Stomach smooth muscle (tissue), 2 donors: ENCODE data around the gene SCD5.

ENCODE experiments used
- H3K27ac ChIP-seq: one replicate; pipeline ENCODE4 v1.7.0; 2013; ENCODE audit warnings: mild to moderate bottlenecking, low read length, inconsistent platforms
- H3K27me3 ChIP-seq, 2 donors: one replicate each; pipeline ENCODE4 v1.7.0; 2013; ENCODE audit warnings: low read length in 2 of 2; ENCODE audit not compliant: insufficient read depth in 2 of 2, control insufficient read depth in 1 of 2
- H3K36me3 ChIP-seq, 2 donors: one replicate each; pipeline ENCODE4 v1.7.0; 2013; ENCODE audit warnings: low read length in 2 of 2; ENCODE audit not compliant: control insufficient read depth in 2 of 2, insufficient read depth in 2 of 2
- H3K4me1 ChIP-seq: one replicate; pipeline ENCODE4 v1.7.0; 2013; ENCODE audit warnings: low read length; ENCODE audit not compliant: control insufficient read depth, insufficient read depth
- H3K4me3 ChIP-seq, 2 donors: one replicate each; pipeline ENCODE4 v1.7.0; 2013; ENCODE audit warnings: low read length in 2 of 2
- H3K9ac ChIP-seq, 2 donors: one replicate each; pipeline ENCODE4 v1.7.0; 2013; ENCODE audit warnings: low read length in 2 of 2, mild to moderate bottlenecking in 1 of 2
- H3K9me3 ChIP-seq, 2 donors: one replicate each; pipeline ENCODE4 v1.7.0; 2013; ENCODE audit warnings: low read length in 2 of 2; ENCODE audit not compliant: control insufficient read depth in 2 of 2
- donor health status: healthy.
- donor health status: Pancreatic carcinoma.

SCD5 gene

GRCh38 chr4:82747686-82748575 lies 50.7 kb downstream of the SCD5 start:
- Histone ChIP-seq H3K4me1 (peaks cover under 1% of the 10 kb centered on the region), H3K9me3 (no peaks in the 10 kb centered on the region), H3K27me3 (no peaks in the 10 kb centered on the region), H3K9ac (no peak overlapping the region), H3K4me3 (no peak overlapping the region), H3K27ac (no peak overlapping the region), H3K36me3 (no peaks in the 10 kb centered on the region)

DNA sequence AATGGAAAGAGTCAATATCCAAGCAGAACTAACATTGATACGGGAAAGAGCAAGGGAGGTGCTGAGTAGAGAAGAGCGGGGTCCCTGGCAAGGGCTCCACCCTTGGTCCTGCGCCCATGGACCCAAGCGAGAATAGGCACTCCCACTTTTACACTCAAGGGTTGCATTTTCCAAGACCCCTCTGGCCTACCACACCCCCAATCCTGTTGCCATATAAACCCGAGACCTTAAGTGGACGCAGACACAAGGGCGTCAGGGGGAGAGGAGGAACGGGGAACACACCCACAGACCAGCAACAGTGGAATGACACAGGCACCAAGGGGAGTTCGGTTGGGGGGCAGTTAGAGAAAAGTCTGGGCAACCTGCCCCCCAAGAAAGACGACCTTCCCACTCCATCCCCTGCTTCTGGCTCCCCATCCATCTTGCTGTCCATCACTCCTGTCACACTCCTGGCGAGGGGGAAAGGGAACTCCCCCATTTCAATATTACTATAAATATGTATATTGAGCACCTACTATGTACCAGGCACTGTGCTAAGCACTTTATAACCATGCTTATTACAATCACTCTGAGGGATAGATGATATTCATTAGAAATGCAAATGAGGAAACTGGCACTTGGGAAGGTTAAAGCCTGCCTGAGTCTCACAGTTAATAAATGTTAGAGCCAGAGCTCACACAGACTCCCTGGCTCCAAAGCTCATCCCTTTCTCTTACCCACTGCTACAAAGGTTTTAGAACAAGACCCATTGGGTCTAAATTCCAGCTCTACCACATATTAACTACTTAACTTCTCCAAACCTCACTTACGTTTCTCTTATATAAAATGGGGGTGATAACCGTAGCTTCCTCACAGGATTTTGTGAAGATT lies 51.7 kb downstream of the SCD5 start:
- Histone ChIP-seq H3K36me3 (no peaks in the 10 kb centered on the region), H3K4me1 (no peaks in the 10 kb centered on the region), H3K27me3 (no peaks in the 10 kb centered on the region), H3K9me3 (no peaks in the 10 kb centered on the region), H3K27ac (no peak overlapping the region), H3K4me3 (no peak overlapping the region), H3K9ac (no peak overlapping the region)

- Histone ChIP-seq H3K9ac (no peak overlapping the region), H3K4me1 (no peaks in the 10 kb centered on the region), H3K36me3 (no peaks in the 10 kb centered on the region), H3K27ac (no peak overlapping the region), H3K4me3 (no peak overlapping the region), H3K27me3 (no peaks in the 10 kb centered on the region), H3K9me3 (no peaks in the 10 kb centered on the region)
Measured at GRCh38 chr4:82745173-82745842, 53.3 kb downstream of the SCD5 start.

DNA sequence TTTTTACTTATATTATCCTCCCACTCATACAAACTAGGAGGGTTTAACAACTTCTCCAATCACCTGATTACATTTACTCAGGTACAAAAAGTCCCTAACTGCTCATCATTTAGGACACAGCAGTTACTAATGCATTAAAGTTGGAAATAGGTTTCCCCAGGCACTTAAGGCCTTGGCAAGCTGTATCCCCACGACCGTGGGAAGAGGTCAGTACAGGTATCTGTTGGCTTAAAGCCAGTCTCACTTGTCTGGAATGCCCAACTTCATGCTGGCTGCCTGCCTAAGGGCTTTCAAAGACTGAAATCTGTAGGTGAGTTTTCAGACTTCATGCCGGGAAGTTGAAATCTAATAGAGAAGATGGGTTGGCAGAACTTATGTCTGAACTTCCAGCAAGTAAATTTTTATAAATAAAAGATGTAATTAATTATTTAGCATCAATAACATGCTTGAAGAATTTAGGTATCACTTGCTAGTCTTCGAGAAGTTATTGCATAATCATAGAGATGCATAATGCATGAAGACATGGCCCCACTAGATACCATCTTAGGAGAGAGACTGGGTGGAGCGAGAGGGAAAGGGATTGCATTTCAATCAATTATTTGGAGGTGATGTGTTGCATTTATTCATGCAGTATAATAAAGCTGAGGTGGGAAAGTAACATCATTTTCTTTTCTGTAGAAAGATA lies 54.2 kb downstream of the SCD5 start:
- no peak overlapping the region for H3K4me3 ChIP-seq
- no peak overlapping the region for H3K27ac ChIP-seq
- H3K9ac ChIP-seq = no peak overlapping the region
- no peaks in the 10 kb centered on the region for H3K27me3 ChIP-seq
- H3K4me1 ChIP-seq = no peaks in the 10 kb centered on the region
- no peaks in the 10 kb centered on the region for H3K9me3 ChIP-seq
- peaks cover 0 to under 1% of the 10 kb centered on the region in 2 donors for H3K36me3 ChIP-seq

GRCh38 chr4:82741188-82741587 lies 57.4 kb downstream of the SCD5 start:
- Histone ChIP-seq H3K36me3 (peaks cover 0 to 3% of the 10 kb centered on the region in 2 donors), H3K9me3 (no peaks in the 10 kb centered on the region), H3K27ac (no peak overlapping the region), H3K27me3 (no peaks in the 10 kb centered on the region), H3K9ac (no peak overlapping the region), H3K4me3 (no peak overlapping the region), H3K4me1 (no peaks in the 10 kb centered on the region)

- Histone ChIP-seq H3K4me1 (no peaks in the 10 kb centered on the region), H3K9ac (no peak overlapping the region), H3K36me3 (peaks cover 0 to 3% of the 10 kb centered on the region in 2 donors), H3K9me3 (no peaks in the 10 kb centered on the region), H3K27ac (no peak overlapping the region), H3K27me3 (no peaks in the 10 kb centered on the region), H3K4me3 (no peak overlapping the region)
Measured at GRCh38 chr4:82739287-82740190, 59.1 kb downstream of the SCD5 start.

DNA sequence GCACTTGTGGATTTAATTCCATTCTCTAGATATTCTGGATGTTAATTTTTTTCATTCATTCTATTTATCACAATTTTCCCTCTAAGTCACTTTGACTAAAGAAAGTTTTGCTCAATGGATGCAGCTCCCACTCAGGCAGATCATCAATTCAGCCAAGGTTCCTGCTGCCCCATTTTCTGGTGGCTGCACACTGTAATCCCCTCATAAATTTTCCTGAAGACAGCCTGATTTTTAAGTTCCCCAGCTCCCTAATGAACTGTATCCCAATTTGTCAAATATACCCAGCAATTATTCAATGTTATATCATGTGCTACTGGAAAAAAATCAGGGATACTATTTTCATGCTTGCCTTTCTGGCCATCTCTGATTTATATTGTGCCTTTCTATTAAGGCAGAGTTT lies 61.2 kb downstream of the SCD5 start:
- Histone ChIP-seq H3K4me1 (peaks cover 1% of the 10 kb centered on the region), H3K9ac (no peak overlapping the region), H3K4me3 (no peak overlapping the region), H3K27me3 (no peaks in the 10 kb centered on the region), H3K36me3 (peaks cover 0 to 3% of the 10 kb centered on the region in 2 donors), H3K9me3 (no peaks in the 10 kb centered on the region), H3K27ac (no peak overlapping the region)

- Histone ChIP-seq H3K9ac (no peak overlapping the region), H3K36me3 (no peaks in the 10 kb centered on the region), H3K27me3 (no peaks in the 10 kb centered on the region), H3K27ac (no peak overlapping the region), H3K9me3 (no peaks in the 10 kb centered on the region), H3K4me1 (peaks cover 11% of the 10 kb centered on the region), H3K4me3 (no peak overlapping the region)
Measured at GRCh38 chr4:82733636-82734035, 65.0 kb downstream of the SCD5 start.

DNA sequence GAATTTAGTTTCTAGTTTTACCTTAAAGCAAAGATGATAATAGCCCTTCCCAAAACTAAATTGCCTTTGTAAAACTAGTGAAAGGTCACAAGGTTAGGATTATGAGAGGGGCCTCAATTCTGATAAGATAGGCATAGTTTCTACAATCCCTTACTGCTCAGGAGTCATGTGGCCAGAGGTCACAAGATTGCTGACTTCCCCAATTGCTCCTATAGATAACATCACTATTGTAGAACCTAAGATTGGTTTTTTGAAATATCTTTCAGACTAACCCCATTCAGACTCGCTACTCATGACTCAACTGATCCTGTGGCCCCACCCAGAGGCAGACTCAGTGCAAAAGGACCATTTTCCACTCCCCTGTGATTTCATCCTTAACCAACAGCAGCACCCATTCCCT lies 70.3 kb downstream of the SCD5 start:
- Histone ChIP-seq H3K27ac (no peak overlapping the region), H3K4me3 (no peak overlapping the region), H3K4me1 (peaks cover 11% of the 10 kb centered on the region), H3K9me3 (no peaks in the 10 kb centered on the region), H3K36me3 (no peaks in the 10 kb centered on the region), H3K9ac (no peak overlapping the region), H3K27me3 (no peaks in the 10 kb centered on the region)
